Measurements from ENCODE around the gene DGKB. TPM values are rescaled to one million over a fixed set of nuclear protein-coding genes. Genes with fewer than 3 reads are reported as not detected.

DGKB gene
- total and polyA plus RNA-seq, 12 donors = 0.07 to 5.8 (median 1.5) TPM; not detected in 3

- H3K36me3 ChIP-seq (replicated peaks in 1 of 2) = no peaks in the 10 kb centered on the region
- H3K27me3 ChIP-seq = no peaks in the 10 kb centered on the region
- no peak overlapping the region for H3K27ac ChIP-seq
- H3K9me3 ChIP-seq (replicated peaks in 1 of 3) = no peaks in the 10 kb centered on the region
- 60 to 80% (median 77%) methylated on average over 2 of the region's 2 CpGs for WGBS, 4 donors
- no peaks in the 10 kb centered on the region for H3K4me1 ChIP-seq (replicated peaks in 1 of 2)
- intact Hi-C loops (cut with DNase I) = no loop called here
- no peak for DNase-seq
- TF ChIP-seq POLR2A (IDR thresholded peaks at IDR 0.05) (no peak), CTCF (IDR thresholded peaks at IDR 0.05) (no peak)
- no peak overlapping the region for H3K4me3 ChIP-seq
Observed at GRCh38 chr7:14858866-14859265, 43.7 kb downstream of the DGKB start.

- no peaks in the 10 kb centered on the region for H3K27me3 ChIP-seq
- H3K36me3 ChIP-seq (replicated peaks in 1 of 2) = no peaks in the 10 kb centered on the region
- WGBS, 4 donors = 33 to 59% (median 53%) methylated on average over 3 of the region's 3 CpGs
- no peaks in the 10 kb centered on the region for H3K9me3 ChIP-seq (replicated peaks in 1 of 3)
- intact Hi-C loops (cut with DNase I) = no loop called here
- TF ChIP-seq CTCF (IDR thresholded peaks at IDR 0.05) (no peak), POLR2A (IDR thresholded peaks at IDR 0.05) (no peak)
- H3K4me1 ChIP-seq (replicated peaks in 1 of 2) = no peaks in the 10 kb centered on the region
- H3K4me3 ChIP-seq = no peak overlapping the region
- no peak overlapping the region for H3K27ac ChIP-seq
- DNase-seq = no peak
Observed at GRCh38 chr7:14858410-14858809, 44.1 kb downstream of the DGKB start.

- Histone ChIP-seq H3K27ac (no peak overlapping the region), H3K36me3 (replicated peaks in 1 of 2) (no peaks in the 10 kb centered on the region), H3K9me3 (replicated peaks in 1 of 3) (no peaks in the 10 kb centered on the region), H3K27me3 (no peaks in the 10 kb centered on the region), H3K4me3 (no peak overlapping the region), H3K4me1 (replicated peaks in 1 of 2) (no peaks in the 10 kb centered on the region)
- TF ChIP-seq POLR2A (IDR thresholded peaks at IDR 0.05) (no peak), CTCF (IDR thresholded peaks at IDR 0.05) (no peak)
- intact Hi-C loops (cut with DNase I) = no loop called here
- 38 to 46% (median 44%) methylated on average over 1 of the region's 1 CpG for WGBS, 4 donors
- no peak for DNase-seq
Observed at GRCh38 chr7:14855033-14855794, 47.3 kb downstream of the DGKB start.

GRCh38 chr7:14854471-14854870 lies 48.1 kb downstream of the DGKB start:
- WGBS, 4 donors = 65 to 83% (median 77%) methylated on average over 5 of the region's 5 CpGs
- no peaks in the 10 kb centered on the region for H3K4me1 ChIP-seq (replicated peaks in 1 of 2)
- H3K27ac ChIP-seq = no peak overlapping the region
- no peak for DNase-seq
- intact Hi-C loops (cut with DNase I) = no loop called here
- no peaks in the 10 kb centered on the region for H3K27me3 ChIP-seq
- H3K4me3 ChIP-seq = no peak overlapping the region
- TF ChIP-seq CTCF (IDR thresholded peaks at IDR 0.05) (no peak), POLR2A (IDR thresholded peaks at IDR 0.05) (no peak)
- no peaks in the 10 kb centered on the region for H3K36me3 ChIP-seq (replicated peaks in 1 of 2)
- H3K9me3 ChIP-seq (replicated peaks in 1 of 3) = no peaks in the 10 kb centered on the region

Data from adrenal gland (tissue), 12 donors.